ENCODE data around the gene ALCAM.

Gene ALCAM

DNA sequence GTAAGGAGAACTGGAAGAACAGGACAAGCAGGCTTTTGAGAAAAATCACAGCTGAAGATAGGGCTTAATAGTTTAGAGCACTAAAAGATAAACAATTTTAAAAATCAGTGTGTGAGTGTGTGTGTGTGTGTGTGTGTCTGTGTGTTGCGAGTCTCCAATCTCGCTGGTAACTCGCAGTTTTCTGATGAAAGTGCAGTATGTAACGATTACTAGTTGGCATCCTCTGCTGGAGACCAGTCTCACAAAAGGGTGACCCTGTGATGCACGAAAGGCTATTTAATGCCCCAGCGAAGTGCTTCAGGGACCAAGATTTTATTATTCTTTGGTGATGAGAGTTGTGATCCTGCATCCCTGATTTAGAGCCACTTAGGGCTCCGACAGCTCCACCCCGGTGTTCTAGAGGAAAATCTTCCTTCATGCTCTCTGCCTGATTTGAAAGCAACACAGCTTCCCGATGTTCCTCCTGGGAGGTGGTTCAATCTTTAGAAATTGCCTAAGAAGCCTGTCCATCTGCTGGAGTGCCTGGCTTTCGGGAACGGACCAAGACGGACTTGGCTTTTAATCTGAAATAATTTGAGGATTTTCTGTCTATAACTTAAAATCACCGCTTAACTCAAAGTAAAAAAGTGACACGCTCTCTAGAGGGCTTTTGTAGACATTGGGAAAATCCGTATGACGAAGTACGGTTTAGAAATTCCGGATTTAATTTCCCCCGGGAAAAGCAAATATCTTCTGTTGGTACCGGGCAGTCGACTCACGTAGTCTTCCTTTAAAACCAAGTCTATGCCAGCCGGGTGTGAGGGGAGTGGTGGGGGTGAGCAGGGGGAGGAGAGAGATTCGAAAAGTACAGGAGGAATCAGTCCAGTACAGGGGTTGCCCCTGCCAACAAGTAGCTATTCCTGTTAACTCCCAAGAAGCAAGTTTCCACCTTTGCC lies 1.1 kb upstream of the ALCAM start:
- DNase-seq = no peak
- TF ChIP-seq GATA1 (IDR thresholded peaks at IDR 0.05; ENCODE audit: low read depth, low read length) (no peak), POLR2A (IDR thresholded peaks at IDR 0.05; ENCODE audit: low read length) (no peak)

DNA sequence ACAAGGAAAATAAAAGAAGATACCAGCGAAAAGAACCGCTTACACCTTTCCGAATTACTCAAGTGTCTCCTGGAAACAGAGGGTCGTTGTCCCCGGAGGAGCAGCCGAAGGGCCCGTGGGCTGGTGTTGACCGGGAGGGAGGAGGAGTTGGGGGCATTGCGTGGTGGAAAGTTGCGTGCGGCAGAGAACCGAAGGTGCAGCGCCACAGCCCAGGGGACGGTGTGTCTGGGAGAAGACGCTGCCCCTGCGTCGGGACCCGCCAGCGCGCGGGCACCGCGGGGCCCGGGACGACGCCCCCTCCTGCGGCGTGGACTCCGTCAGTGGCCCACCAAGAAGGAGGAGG lies 325 bp downstream of the ALCAM start:
- peak in 1 of 2 experiments; percentile 3 for DNase-seq
- no peak for TF ChIP-seq POLR2A (IDR thresholded peaks at IDR 0.05; ENCODE audit: low read length)
- no peak for TF ChIP-seq GATA1 (IDR thresholded peaks at IDR 0.05; ENCODE audit: low read depth, low read length)

DNA sequence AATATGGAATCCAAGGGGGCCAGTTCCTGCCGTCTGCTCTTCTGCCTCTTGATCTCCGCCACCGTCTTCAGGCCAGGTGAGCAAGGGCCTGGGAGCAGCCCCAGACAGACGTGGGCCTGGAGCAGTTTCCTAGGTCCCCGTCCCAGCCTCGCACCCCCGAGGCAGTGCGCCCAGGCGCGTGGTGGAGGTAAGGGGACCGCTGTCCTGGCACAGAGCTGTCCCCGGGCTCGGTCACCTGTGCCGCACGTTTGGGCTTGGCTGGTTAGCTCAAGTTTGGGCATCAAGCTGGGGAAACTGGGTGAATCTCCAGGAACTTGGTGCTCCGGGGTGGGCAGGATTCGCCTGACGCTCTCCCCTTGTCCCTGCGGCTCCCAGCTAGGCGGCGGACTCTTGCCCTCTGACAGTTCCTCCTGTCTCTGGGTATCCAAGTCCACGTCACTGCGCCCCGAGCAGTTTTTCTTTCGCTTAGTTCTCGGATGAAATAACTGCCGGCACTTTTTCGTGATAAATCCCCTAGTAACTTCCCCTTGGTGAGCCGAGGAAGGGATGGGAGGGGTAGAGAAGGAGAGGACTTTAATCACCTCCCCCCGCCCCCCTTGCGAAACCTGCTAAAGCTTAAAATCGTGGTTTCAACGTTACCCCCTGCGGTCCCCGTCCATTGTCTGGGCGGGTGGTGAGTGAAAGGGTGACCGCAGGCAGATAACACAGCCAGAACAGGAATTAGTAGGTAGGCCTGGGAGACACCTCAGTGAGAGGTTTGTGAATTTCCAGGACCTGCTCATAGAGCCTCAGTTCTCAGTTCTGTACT lies 901 bp downstream of the ALCAM start:
- TF ChIP-seq POLR2A (IDR thresholded peaks at IDR 0.05; ENCODE audit: low read length) (no peak), GATA1 (IDR thresholded peaks at IDR 0.05; ENCODE audit: low read depth, low read length) (no peak)
- DNase-seq = peak; percentile 2 to 19

DNA sequence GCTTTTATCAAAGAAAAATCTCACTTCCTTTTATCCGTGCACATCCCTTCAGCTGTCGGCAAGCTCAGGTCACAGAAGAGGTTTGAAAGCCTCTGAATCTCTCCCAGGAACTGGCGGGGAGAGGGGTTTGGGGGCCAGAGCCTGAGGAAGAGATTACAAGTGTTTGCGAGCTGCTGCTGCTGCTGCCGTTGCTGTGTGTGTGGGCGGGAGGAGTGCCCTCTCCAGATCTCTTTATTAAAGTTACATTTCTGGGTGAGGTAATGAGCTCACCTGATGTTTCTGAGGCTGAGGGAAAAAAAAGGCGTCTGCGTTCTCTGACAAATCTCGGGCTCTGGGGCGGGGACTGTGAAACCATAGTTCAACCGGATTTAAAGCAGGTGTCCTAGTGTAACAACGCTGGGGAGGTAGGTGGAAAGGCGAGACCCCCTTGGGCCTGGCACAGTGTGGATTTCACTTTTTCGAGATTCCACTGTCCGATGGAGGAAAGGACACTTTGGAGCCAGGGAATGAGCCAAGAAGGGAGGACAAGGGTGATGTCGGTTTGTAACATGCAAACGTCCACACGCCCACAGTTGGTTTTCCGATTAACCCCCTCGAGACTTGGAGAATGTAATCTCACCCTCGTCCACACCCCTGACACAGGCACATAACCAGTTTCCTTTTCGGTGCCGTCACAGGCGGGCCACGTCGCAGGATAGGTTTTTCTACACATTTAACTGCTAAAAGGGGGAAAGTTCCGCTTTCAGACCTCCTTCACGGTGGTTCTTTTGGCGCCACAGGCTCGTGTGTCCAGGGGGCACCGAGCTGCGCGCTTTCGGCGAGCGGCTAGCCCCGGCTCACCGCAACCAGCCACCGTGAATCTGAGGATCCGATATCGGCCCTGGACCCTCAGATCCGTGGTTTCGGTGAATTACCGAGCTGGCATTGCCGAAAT lies 2.1 kb downstream of the ALCAM start:
- DNase-seq = peak; percentile 15 to 17

DNA sequence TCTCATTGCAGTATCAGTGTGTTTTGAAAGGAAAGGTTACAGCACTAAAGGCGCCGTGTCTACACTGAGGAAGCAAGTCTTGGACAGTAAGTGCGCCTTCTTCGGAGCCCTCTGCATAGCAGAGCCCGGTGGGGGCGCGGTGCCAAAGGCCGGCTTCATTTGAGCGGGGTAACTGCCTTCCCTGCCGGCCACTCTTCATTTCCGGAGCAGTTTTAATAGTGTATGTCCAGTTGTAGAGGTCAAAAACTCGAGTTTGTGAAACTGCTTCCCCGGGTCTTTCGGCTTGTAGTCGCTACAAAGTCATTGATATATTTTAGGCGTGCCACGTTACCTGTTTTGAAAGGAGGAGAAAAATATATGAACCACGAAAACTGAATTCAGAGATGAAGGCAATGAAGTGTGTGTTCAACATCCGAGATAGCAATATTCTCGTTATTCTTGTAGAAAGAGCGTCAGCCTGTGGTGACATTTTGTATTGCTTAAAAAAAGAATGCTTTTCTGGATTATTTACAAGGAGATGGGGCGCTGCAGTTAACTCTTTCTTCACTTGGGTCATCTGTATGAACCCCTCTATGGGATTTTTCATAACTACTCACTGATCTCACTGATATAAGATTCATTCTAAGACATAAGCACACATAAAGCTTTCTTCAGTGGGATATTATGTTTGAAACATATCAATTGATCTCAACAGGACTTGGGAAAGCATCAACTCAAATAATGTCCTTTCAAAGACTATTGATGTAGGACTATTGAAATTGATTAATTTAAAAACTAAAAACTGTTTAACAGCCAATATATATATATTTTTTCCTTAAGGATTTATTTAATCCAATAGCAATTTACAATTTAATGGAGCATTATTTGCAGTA lies 3.0 kb downstream of the ALCAM start:
- no peak for TF ChIP-seq GATA1 (IDR thresholded peaks at IDR 0.05; ENCODE audit: low read depth, low read length)
- TF ChIP-seq POLR2A (IDR thresholded peaks at IDR 0.05; ENCODE audit: low read length) = no peak
- DNase-seq = peak; percentile 31 to 33

More for the DNA sequence above, 2.1 kb downstream of the ALCAM start:
- TF ChIP-seq GATA1 (IDR thresholded peaks at IDR 0.05; ENCODE audit: low read depth, low read length) (no peak), POLR2A (IDR thresholded peaks at IDR 0.05; ENCODE audit: low read length) (no peak)

DNA sequence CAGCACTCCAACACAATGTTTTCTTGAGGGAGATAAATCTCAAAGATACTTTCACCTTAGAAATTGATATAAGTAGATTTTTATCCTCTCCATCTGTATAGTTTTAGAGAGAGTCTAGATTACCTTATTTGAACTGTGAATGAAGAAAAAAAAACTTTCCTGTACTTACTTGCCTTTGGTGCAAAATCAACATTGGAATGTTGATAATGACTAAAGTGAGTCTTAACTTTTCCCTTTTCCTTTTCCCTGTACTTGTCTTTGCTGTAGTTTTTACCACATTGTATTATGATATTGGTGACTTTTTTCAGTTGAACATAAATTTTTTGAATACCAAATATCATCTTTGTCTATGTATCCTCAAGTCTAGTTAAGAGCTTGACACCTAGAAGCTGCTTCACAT lies 6.7 kb downstream of the ALCAM start:
- TF ChIP-seq POLR2A (IDR thresholded peaks at IDR 0.05; ENCODE audit: low read length) (no peak), GATA1 (IDR thresholded peaks at IDR 0.05; ENCODE audit: low read depth, low read length) (no peak)
- no peak for DNase-seq

DNA sequence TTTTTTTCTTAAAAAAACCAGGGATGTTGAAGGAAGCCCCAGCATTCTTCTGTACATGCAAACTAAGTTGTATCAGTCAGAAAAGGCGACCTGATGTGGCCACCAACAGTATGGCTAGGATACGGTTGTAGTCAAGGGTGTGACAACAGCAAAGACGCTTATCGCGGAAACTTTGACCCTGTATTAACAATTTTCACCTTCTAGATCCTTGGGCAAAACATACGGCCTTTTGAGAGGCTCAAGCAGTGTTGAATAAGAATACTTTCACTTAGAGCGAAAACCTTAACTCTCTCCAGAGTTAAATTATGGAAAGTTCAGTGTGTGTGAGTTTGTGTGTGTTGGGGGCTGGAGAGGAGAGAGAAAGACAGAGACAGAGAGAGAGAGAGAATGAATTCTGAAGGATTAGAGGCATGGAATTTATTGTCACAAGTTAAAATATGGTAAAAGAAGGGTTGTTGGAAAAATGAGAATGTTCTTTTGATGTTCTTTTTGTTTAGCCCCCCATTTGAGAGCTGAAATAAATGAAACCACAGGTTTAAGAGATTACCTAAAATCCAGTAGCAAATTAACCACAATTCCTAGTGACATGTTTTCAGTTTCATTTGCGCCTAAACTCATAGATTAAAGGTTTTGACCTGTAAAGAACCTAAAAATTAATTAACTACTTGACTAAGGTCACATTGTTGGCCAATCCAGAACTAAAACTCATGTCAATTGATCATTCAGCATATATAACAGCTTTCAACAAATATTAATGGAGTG lies 9.2 kb downstream of the ALCAM start:
- no peak for DNase-seq
- TF ChIP-seq GATA1 (IDR thresholded peaks at IDR 0.05; ENCODE audit: low read depth, low read length) (no peak), POLR2A (IDR thresholded peaks at IDR 0.05; ENCODE audit: low read length) (no peak)

DNA sequence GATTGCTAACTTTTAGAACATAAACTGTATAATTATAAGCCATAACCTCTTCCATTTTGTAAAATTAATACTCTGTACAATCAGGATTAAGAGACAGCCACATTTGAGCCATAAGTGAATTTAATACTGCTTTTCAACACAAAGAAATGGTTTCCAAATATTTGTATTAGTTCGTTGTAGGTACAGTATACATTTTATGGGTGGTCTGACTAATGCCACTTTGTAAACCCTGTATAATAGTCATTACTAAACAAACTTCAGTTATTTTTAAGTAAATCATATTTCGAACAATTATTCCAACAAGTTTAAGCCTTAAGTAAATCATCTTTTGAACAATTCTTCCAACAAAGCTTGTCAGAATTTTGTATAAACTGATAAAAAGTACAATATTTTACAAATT lies 11.0 kb downstream of the ALCAM start:
- TF ChIP-seq POLR2A (IDR thresholded peaks at IDR 0.05; ENCODE audit: low read length) (no peak), GATA1 (IDR thresholded peaks at IDR 0.05; ENCODE audit: low read depth, low read length) (no peak)
- no peak for DNase-seq

DNA sequence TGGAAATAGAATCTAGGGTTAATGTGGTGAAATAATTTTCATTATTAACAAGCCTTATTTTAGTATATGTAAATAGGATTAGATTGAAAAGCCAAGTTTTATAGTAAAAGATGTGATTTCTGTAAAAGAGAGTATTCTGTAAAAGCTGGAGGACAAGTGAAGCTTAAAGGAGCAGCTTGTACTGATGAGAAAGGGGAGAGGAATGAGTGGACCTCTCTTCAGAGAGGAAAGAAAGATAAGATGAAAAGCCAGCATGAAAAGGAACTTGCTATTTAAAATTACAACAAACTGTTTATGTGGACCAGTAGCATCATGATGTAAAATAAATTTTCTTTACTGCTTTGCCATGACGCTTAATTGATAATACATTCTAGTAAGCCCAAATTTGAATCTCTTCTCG lies 18.5 kb downstream of the ALCAM start:
- no peak for DNase-seq
- TF ChIP-seq POLR2A (IDR thresholded peaks at IDR 0.05; ENCODE audit: low read length) (no peak), GATA1 (IDR thresholded peaks at IDR 0.05; ENCODE audit: low read depth, low read length) (no peak)

DNA sequence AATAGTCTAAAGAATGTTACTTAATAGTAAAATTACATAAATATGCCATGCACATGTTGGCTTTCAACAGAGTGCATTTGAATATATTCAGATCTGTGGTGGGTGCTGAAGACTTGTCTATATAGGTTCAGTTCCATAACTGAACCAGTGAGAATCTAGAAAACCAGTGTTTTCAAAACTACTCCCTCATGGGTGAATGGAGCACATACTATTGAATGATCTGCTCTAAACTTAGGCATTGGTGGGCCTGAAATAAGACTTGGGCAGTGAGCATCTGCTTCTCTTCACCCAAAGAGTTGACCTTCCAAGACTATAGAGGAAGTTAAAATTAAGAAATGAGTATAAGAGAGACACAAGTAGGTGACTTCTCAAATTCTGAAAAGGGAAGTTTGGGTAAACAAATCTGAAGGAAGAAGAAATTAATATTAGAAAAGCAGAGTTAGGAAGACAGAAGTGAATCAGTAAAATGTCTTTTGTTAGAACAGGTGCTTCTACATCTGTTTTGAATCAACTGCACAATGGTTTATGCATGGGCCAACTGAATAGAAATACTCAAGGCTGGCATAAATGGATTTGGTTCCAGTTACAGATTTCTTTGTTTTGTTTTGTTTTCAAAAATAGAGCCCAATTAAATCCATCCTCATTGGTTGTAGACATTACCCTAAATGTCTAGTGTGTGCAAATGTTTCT lies 19.3 kb downstream of the ALCAM start:
- no peak for DNase-seq
- TF ChIP-seq GATA1 (IDR thresholded peaks at IDR 0.05; ENCODE audit: low read depth, low read length) (no peak), POLR2A (IDR thresholded peaks at IDR 0.05; ENCODE audit: low read length) (no peak)

DNA sequence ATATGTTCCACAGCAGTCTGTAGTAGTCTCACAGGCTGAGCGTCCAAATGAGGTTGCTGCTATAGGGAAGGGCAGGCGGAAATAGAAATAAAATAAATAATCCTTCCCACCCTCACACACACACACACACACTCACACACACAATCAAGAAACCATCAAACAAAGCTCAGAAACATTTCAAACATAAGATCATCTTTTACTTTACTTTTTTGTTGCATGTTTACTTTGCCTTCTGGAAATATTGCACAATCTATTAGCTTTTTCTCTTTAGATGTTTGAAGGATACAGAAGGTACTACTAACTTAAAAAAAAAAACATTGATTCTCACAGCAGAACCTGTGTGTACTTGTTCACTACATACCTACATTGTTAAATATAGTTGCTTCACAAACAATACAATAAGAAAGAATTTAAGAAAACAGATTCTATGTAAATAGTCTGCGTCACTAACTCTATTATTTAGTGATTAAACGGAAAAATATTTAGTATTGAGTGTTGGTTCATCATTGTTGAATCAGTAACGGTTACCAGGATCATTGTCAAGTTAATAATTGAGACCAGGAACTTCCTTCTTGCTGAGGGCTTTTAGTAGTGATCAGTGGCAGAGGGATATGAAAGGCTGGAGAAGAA lies 20.5 kb downstream of the ALCAM start:
- TF ChIP-seq POLR2A (IDR thresholded peaks at IDR 0.05; ENCODE audit: low read length) (no peak), GATA1 (IDR thresholded peaks at IDR 0.05; ENCODE audit: low read depth, low read length) (no peak)
- DNase-seq = no peak

Data from erythroblast (primary cell).